HG03575 (cell line): Measurements from ENCODE around the gene TIMM23.

Experiments
- ATAC-seq: cut with Tn5 transposase; IDR thresholded peaks from one replicate; pipeline ENCODE4 v1.9.1; 2021; ENCODE audit not compliant: unreplicated experiment, insufficient number of reproducible peaks, low FRiP score; ENCODE audit errors: extremely low read depth

TIMM23 gene

DNA sequence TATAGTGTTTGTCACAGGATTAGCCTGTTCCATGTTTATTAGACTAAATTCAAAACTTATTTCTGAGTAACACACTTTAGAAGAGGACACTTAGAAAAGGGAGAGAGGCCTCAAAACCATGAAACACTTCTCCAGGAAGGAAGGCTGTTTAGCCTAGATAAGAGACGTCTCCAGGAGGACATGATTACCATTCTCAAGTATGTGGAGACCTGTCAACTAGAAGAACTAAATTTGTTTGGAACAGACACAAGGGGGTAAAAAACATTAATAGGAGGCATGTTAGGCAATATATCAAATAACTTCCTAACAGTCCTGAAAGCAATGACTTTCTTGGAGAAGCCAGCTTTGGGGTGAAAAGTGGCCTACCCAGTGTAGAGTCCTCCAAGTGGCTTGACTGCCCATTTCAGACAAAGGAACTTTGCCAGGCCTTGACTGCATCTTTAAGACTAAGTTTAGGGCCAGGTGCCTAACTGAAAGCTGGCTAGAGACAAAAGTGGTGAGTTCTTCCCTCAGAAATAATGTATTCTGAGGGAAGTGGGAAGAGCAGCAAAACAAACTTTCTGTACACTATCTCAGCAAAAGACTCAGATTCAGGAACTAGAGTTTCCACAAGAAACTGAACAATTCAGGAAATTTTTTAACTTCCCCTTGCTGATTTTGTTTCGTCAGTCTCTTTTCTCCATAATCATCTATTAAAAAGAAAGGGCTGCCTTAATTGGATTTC is 46.3 kb downstream of the TIMM23 start:
- ATAC-seq = no peak

GRCh38 chr10:46019177-46019528 is 46.9 kb downstream of the TIMM23 start:
- no peak for ATAC-seq

GRCh38 chr10:46019569-46020343 is 47.5 kb downstream of the TIMM23 start:
- no peak for ATAC-seq

GRCh38 chr10:46020344-46020657 is 48.0 kb downstream of the TIMM23 start:
- ATAC-seq = no peak

DNA sequence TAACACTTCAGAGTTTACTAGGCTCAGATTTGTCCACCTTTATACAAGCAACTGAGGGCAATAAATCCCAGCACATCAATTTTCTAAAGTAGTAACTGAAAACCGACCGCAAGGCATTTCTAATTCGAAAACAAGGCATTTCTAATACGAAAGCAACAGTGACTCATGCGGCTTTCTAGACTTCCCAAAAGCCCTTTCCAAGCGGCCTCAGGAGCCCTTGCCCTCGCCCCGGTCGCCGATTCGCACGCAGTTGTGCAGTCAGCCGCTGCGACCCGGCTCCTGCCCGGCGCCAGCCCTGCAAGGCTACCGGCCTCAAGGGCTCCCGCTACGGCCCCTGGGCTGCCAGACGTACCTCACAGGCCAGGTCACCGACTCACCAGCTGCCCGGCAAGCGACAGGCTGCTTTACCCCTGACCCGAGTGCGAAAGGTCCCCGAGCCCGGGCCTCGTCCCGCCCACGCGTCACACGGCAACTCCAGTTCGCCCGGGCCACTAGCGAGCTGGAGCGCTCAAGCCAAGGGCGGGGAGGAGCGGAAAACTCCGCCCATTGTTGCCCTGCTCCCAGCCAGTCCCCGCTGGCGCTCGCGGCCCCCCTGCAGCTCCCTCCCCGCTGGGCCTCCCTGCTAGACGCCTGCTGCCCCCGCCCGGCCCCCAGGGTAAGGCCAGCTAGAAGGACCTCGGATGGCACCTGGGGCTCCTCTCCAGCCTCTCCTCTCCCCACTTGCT is 50.9 kb downstream of the TIMM23 start:
- ATAC-seq = peak; percentile 51

DNA sequence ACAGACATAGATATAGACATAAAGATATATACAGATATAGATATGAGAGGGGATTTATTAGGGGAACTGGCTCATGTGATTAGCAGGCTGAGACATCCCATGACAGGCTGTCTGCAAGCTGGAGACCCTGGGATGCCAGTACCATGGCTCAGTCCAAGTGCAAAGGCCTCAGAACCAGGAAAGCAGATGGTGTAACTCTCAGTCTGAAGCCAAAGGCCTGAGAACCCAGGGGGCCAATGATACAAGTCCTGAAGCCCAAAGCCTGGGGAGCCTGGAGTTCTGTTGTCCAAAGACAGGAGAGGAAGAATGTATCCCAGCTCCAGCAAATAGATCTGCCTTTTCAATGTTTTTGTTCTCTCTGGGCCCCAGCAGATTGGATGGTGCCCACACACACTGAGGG is 52.7 kb downstream of the TIMM23 start:
- no peak for ATAC-seq

DNA sequence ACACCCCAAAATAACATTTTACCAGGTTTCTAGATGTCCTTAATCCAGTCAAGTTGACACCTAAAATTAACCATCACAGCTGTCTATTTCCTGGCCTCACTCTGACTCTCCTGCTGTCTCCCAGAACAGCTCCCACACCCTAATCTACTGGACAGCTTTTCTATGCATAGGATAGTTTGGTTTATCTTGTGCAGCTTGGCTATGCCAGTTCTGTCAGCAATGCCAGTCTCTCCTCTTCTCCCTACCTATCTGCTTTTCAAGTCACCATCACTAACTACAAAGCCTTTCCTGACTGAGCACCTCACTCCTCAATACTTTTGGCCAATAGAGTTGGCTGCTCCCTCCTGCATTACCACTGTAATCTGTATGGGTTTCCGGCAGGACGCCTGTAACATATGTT is 53.1 kb downstream of the TIMM23 start:
- no peak for ATAC-seq

GRCh38 chr10:46026106-46026505 is 53.8 kb downstream of the TIMM23 start:
- no peak for ATAC-seq

- no peak for ATAC-seq
Observed at GRCh38 chr10:46028584-46029460, 56.5 kb downstream of the TIMM23 start.

DNA sequence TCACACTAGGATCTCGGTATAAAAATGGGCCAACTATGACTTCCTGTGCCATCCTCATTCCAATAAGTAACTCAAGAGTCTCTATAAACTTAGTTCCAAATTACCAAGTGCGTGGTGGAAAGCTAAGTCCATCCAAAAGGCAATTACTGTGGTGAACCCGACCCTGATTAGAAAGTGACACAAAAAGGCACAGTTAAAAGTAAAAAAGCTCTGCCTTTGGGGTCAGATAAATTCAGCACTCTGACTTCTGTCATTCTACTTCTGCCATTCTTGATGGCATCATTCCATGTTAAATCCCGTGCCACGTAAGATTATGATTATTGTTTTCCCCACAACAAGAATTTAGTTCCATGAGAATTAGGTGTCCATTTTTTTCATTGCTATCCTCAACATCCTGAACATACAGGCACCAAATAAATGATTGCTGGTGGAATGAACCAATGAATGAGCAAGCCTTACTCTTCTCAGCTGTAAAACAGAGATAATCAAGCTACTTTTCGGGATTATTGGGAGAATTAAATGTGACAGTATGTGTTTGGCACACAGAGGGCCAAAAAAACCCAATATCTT is 57.3 kb downstream of the TIMM23 start:
- no peak for ATAC-seq

DNA sequence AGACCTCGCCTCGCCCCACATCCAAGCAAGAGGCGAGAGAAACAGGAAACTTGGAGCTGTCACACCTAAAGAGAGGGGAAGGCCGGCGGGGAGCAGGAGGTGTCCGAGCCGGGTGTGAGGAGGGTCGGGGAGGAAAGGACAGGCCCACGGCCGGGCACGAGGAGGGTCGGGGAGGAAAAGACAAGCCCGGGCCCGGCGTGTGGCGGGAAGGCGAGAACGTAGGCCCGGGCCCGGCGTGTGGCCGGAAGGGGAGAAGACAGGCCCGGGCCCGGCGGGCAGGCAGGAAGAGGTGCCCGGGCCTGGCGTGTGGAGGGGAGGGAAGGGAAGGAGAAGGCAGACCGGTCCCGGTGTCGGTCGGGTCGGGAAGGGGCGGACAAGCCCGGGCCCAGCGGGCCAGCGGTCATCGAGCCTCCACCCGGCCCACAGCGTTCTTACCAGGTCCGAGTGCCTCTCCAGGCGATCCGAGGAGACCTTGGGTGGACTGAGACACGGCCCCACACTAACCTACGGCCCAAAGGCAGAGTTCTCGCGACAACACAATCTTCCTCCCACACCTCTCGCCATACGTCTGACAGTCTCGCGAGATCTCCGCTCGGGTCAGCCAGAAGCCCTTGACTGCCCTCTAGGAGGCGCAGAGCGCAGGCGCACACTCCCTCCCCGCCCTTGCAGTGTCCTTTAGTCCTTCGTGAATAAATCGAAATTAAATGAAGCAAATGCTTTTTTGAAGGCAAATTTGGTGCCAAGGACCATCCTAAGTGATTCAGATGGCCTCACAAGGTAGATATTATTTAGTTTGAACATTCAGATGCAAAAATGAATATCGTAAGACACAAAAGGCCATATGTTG is 58.0 kb downstream of the TIMM23 start, which contains the start of gene NCOA4:
Gene NCOA4, minus strand, starts transcription at position 533 of the 847 bp plus-strand sequence. CDS start 13,943 bp downstream, outside the sequence.
- peak; percentile 89 for ATAC-seq

DNA sequence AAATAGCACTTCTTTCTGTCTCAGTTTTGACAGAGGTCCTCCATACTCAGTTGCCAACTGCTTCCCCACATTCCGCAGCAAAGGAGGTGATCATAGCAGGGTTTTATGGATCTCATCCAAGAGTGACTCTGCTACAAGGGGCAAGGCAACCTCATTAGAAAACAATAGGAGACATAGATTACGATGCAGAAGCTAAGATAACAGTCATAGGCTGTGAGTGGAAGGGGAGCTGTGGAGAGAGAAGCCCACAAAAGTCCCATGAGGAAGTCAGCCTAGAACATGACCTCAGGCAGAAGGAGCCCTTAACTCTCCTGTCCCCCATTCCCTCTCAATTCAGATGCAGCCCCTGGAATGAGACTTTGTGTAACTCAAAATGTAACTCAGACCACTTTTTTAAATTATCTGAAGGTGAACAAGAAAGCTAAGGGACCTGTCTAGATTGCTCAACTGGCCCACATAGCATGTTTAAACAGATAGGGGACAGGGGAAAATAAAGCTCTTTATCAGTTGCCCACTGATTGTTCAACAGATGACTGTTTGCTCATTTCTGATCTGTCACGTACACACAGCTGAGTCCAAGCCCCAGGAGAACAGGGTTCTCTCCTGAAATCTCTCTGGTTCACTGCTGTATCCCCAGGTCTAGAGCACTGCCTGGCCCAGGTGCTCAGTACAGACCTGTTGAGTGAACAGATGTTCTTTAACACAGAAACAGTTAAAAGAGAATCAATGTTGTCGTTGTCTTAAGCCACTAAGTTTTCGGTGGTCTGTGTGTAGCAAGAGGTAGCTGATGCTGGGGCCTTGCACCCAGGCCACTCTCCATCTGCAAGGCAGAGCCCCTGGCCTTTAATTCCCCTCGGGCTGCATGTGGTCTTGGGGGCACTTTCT is 59.6 kb downstream of the TIMM23 start:
- no peak for ATAC-seq

DNA sequence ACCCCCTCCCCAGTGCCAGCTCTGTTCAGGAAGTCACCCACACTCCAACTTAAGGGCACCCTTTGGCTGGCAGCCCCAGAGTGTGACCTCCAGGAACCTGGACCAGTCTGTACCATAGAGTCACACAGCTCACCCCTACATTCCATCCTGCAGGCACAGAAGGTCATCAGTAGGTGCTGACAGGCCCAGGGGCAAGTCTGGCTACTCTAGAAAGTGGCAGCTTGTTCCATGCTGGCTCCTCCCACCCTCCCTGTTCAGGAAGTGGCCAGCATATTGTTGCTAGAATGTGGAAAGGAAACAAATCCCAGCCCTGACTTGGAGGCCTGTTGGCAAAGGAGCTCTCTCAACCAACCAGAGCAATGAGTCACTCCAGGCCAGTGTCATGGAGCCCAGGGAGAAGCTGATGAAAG is 61.3 kb downstream of the TIMM23 start:
- ATAC-seq = no peak

DNA sequence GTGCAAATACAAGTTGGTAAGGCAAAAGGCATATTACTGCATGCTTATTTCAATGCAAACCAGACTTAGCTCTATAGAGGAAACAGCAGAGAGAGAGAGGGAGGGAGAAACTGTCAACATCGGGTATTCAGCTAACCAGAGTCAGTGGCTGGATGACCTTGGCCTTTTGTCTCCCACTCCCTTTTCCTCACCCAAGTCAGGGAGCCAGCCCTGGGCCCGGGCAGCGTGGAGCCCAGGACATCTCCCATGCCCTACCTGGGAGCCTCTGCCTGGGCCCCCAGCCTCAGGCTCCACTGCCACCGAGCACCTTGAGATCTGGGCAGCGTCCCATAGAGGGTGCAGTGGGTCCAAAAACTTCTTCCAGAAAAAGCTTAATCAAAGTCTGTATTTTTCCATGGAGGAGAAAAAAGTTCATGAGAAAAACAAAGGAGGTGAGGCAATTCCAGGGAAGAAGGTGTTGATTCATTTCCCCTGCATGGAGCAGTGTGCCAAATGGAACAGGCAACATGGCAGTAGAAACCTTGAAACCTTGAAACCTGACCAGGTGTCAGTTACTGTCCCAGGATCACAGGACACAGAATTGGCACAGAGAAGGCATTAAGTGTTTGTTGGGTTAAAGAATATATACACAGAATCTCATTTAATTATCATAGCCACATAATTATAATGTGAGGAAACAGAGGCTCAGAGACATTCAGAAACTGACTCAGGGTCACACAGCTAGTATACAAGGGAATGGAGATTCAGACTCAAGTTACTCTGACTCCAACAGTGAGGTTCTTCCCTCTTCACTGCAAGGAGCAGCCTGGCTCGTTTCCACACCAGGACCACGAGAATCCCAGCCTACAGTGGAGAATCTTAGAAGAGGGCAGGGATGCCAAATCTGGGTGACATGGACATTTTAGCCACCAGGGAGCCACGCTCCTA is 63.9 kb downstream of the TIMM23 start:
- no peak for ATAC-seq

GRCh38 chr10:46037107-46037825 is 65.0 kb downstream of the TIMM23 start:
- ATAC-seq = no peak
